Embryonic facial prominence (tissue), 1 donor: Measurements from ENCODE around the gene EXOG.

Experiments used
- DNase-seq: peaks from one replicate; pipeline ENCODE4 v3.0.0-alpha.2; 2016; ENCODE audit errors: extremely low spot score

The EXOG gene, protein sequence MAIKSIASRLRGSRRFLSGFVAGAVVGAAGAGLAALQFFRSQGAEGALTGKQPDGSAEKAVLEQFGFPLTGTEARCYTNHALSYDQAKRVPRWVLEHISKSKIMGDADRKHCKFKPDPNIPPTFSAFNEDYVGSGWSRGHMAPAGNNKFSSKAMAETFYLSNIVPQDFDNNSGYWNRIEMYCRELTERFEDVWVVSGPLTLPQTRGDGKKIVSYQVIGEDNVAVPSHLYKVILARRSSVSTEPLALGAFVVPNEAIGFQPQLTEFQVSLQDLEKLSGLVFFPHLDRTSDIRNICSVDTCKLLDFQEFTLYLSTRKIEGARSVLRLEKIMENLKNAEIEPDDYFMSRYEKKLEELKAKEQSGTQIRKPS

DNA sequence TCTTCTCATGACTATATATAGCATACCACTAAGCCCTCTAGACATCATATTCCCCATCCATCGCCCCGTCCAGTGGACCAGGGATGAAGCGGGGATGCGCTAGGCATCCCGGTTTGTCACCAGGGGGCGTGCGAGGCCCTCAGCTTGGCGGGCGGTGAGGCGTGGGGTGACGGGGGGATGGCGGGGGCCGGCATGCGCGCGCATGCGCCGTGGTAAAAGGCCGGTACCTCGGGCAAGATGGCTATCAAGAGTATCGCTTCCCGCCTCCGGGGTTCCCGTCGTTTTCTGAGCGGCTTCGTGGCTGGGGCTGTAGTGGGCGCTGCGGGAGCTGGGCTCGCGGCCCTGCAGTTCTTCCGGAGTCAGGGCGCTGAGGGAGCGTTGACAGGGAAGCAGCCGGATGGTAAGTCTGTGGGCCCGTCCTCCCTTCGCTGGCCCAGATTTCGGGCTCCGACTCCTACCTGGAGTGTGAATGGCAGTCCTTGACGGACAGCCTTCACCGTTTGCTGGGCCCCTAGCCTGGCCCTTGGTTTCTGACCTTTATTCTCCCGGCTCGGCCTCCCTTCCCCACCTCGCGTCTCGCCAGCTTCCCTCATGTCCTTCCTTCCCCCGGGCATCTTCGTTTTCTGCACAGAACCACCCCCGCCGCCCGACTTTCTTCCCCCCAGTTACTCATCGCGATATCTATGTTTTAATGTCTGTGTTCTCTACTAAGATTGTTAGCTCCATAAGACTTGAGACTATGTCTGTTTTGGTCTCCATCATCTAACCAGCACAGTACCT is at the start of gene EXOG:
TSS of gene EXOG (plus strand) at position 210 of the 780 bp plus-strand sequence. CDS start at position 238, 28 bp downstream.
- peak; percentile 78 for DNase-seq

DNA sequence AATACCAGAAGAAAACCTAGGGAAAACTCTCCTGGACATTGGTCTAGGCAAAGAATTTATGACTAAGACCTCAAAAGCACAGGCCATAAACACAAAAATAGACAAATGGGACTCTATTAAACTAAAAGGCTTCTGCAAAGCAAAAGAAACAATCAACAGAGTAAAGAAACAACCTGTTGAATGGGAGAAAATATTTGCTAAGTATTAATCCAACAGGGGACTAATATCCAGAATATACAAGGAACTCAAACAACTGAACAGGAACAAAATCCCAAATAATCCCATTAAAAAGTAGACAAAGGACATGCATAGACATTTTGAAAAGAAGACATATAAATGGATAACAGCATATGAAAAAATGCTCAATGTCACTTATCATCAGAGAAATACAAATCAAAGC is 49.3 kb upstream of the EXOG start:
- DNase-seq: no peak

DNA sequence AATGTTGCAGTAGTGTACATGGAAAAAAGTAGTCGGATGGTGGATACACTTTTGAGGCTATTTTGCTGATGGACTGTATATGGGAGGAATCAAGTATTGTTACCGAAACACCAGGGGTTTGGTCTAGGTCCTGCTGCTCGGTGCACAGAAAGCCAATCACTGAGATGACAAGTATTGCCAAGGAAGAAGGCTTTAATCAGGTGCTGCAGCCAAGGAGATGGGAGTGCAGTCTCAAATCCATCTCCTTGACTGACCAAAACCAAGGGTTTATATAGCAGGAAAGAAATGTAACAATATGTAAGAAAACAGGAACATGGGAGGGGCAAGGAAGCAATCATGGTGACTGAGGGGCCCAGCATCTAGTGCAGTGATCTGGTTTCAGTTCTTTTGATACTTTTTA is 45.3 kb upstream of the EXOG start:
- DNase-seq: no peak

DNA sequence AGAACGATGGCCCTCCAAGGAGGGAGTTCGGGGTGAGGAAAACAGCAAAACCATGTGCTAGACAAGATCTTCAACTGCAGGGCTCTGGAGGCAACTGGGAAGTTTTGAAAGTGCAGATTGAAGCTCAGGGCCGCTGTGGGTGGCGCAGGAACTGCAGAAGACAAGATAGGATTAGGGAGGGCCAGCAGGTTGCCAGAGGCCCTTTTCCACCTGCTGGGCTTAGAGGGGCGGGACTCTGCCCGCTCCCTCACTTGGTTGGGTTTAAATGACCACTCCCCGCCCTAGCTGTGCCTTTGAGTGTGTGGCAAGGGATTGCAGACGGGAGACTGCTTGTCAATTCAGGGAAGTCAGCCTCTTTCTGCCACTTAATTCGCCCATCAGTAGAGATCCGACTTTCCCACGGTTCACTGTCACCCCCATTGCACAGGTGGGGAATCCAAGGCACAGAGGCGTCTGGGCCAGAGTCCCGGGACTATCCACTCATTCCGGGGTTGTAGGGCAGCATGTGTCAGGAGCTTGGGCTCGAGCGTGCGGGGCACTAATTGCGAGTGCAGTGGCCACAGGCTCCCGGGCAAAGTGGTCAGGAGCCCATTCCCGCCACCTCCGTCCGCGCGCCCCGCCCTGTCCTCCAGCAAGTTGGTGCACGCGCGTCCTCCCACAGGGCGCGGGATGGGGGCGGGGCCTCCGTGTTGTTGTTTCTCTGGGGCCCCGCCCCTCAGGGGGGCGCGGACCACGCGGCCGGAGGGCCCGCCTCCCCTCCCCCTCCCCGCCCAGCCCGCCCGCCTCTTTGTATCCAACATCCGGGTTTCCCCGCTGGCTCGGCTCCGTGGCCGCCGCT is 42.8 kb upstream of the EXOG start, which contains the start of gene ACVR2B:
TSS of gene ACVR2B (plus strand) at position 816 of the 838 bp plus-strand sequence. CDS start 433 bp downstream, outside the sequence.
- DNase-seq: peak; percentile 69

DNA sequence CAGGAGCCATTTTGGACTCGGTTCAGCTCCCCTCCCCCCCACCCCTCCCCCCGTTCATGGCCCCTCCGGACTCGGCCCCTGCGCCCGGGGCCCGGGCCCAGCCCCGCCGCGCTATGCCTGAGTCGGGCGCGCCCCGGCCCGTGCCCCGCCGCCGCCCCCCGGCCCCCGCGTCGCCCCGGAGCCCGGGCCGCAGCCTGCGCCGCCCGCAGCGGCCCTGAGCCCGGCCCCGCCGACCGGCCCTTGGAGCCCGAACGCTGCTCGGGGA is 42.3 kb upstream of the EXOG start:
- DNase-seq: no peak

DNA sequence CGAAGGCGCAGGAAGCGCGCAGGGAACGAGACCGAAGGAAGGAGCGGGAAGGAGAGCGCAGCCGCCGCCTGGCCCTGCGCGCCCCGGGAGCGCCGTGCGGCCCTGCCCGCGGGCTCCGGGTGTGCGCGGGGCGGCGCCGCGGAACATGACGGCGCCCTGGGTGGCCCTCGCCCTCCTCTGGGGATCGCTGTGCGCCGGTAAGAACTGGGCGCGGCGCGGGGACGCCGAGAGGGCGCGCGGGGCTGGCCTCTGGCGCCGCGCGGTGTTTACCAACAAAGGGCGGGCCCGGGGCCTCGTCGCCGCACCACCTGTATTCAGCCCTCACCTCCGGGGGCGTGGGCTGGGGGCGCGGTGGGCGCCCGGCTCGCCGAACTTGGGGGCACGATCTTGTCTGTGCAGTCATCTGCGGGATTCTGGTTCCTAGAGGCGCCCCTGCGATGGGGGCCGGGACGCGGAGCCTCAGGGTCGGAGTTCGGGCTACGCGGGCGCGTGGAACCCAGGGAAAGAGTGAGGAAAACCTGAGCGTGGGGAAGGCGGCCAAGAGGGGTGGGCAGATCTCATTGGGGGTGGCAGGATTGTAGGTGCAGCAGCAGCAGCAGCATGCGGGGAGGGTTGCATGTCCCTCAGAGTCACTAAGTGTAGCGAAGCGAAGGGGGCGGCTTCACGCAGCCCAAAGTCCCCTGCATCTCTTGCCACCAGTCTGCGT is 41.8 kb upstream of the EXOG start:
- no peak for DNase-seq

DNA sequence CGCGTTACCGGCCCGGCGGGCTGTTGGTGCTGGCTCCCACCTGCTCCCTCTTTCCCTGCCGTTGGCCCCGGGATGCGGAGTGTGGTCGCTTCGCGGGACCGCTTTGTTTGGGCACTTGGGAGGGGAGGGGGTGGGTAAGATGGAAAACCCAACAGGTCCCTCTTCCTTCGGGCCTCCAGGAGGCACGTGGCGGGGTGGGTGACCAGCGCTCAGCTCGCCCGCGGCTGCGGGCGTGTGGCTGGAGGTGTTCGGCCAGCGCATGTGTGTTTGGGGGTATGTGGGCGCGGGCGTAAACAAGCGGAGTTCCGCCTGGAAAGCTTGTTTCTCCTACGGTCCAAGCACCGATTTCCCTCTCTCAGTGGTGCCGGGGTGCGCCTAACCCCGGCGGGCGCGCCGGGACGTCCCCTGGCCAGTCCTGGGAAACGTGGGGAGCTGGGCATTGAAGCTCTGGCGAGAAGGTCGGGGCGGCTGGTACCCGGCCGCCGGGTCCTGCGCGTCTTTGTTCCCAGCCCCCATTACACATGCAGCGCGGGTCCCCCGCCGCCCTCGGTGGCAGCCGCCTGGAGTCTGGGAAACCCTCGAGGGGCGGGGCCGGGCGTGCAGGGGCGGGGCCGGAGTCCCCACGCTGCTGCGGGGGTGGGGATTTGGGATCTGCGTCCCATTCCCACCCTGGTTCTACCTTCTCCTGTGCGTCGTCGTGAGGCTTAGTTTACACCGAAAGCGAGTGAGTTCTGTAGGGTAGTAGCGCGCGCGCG is 41.1 kb upstream of the EXOG start:
- no peak for DNase-seq

DNA sequence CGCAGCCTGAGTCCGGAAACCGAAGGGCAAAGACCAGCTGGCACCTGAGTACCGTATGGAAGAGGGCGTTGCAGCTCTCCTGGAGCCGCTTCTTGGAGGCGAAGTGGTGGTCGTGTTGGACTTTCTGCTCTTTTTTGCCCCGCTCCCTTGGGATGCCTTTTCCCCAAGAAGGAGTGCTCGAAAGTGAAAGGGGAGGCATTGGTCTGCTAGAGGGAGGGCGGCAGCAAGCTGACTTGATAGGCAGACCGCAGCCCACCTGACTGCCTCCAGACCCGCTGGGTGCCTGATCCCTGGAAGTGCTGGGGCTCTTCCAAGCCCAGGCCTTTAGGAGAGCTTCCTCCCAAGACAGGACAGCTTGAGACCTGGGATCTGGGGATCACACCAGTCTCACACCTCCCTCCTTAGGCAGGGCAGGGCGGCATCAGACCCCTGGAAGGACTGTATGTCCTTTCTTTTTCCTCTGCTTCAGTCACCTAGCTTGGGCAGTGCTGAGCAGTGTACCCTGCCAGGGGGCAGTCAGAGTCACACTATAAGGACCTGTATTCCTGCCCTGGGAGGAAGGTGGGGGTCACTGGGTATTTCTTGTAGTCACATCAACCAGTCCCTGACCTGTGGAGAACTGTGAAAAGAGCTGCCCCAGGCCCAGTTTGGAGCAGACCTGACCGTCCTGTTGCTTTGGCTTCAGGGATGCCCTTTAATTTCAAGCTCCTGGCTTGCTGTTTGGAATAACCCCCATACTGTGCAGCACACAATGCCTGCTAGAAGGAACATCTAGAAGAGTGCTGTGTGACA is 40.3 kb upstream of the EXOG start:
- no peak for DNase-seq

DNA sequence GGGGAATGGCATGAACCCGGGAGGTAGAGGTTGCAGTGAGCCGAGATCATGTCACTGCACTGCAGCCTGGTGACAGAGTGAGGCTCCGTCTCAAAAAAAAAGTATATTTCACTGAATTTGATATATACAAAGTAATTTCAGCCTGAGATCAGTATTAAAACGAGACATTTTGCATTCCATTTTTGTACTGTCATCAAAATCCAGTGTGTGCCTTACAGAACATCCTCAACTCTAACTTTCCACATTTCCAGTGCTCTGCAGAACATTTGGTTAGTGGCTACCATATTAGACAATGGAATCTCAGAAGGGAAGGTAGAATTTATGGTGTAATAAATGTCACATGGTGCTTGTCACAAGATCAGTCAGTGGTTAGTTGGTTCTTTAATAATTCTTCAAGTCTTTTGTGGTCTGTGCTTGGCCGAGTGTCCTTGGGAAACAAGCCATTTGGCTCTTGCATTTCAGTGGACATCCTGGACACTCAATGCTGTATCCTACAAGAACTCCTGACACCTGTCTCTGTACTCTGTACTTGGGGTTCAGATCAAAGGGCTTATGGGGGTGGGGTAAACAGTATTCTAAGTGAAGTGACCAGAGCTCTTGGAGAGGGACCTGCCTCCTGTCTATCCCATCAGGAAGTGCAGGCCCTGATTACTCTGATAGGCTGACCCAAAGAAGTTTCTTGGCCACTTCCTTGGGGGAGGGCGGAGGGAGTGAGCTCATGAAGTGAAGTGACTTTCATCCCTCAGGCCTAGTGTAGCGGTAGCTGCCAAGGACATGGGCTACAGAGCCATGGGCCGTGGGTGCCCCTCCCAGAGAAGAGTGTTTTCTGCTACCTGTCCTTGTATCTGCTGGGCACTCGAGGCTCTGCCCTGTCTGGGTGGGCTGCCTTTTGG is 38.8 kb upstream of the EXOG start:
- DNase-seq: no peak

DNA sequence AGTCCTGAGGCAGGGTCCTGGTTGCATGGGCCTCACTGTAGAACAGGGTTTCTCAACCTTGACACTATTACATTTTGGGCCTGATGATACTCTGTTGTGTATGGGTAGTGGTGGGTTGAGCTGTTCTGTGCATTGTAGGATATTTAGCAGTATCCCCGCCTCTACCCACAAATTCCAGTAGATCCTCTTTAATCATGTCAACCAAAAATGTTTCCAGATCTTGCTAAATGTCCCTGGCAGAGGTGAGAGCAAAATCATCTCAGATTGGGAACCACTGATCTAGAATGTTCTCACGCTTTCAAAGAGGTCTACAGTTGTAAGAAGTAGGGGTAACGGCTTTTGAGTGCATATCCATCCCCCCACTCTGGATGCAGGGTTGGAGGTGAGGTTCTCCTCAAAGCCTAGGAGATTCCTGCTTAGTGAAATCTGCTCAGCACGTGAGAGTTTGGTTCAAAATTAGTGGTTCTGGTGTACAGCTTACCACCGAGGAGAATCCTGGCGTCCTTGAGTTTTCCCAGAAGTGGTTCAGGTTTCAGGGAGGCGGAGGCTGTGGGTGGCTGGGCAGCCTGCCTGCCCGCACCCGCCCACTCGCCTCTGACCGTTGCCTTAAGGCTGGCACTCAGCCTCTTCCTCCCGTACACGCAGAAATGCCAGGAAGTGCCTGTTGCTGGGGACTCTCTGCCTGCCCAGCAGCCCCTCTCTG is 37.2 kb upstream of the EXOG start:
- no peak for DNase-seq

DNA sequence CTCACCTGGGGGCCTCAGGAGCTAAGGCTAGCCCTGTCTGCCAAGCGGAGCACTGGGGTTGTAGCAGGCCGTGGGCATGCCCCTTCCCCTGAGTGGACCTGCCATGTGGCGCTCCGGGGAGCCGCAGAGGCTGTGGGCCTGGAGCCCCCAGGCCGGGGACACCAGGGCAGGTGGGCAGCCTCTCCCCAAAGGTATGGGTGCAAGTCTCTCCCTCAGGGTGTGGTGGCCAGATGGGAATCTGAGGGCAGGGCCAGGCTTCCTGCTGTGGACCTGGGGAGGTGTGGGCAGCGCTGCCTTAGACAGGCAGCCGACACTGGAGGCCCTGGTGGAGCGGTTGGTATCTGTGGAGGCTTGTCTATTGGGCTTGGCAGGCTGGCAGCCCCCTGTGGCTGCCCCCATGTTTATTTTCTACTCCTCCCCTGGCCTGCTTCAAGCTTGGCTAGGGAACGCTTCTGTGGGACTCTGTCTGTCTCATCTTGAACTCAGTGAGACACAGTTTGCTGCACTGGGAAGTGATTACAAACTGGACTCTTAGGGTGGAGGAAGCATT is 36.6 kb upstream of the EXOG start:
- DNase-seq: no peak

DNA sequence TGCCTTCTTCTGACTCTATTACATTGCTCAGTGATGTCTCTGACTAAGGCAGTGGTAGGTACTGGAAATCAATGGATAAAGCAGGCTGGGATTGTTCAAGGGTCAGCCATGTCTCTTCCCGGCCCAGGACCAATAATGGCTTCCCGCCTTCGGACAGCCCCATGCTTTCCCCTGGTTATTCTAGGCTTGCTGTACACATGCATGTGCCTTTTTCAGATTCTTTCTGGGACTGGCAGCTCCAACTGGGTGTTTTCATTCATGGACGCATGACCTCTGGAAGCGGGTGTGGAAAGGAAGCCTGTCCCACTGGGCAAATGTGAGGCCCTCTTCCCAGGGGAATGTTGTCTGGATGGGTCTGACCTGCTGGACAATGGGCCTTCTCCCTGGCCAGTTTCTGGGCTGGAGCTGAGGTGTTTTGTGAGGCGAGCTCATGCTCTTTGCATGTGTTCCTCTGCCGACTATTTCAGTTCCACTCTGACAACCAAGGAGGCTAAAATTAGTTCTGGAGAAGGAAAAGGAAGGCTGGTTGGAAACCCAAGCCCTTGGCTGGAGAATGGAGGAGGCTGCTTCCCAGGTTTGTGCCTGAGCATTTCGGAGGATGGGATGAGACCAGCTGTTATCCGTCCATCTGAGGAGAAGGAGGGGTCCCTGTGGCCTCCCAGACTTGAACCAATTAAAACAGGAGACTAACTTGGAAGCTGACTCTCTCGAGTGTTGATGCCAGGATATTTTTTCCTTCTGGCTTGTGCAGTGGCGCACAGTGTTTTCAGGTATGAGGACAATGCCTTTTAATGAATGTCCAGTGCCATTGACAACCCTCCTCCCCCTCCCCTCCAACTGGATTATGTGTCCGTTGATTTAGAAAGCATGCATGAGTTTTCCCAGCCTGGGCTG is 35.5 kb upstream of the EXOG start:
- no peak for DNase-seq

DNA sequence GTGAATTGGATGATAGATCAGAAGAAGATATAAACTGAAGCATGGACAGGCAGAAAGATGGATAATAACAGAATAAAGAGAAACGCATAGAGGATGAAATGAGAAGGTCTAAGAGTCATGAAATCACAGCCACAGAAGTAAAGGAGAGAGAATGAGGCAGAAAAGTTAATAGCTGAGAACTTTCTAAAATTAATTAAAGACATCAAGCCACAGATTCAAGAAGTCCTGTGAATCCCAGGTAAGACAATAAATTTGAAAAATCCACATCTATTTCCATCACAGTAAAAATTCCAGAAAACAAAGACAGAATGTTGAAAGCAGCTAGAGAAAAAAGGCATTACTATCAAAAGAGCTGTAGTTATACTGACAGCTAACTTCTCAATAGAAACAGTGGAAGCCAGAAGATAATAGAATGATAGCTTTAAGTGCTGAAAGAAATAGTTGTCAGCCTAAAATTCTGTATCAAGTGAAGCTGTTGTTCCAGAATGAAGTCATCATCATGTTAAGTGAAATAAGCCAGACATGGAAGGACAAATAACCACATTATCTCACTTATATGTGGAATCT is 30.5 kb upstream of the EXOG start:
- DNase-seq: no peak

DNA sequence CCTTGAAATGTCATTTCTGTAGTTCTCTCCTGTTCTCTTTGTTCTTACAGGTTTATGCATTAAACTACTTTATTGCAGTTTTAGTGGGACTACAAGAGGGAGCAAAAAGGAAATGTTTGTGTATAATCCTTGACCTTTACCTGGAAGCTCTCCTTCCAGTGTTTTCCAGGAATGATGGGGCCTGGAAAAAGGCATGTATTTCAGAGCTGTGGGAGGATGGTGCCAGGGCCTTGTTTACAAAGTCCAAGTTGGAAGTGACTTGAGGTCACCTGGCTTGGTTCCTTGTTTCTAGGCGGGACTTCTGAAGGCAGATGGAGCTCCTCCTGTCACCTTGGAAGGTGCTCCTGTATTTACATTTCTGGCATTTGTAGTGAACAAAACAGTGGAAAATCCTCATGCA is 27.4 kb upstream of the EXOG start:
- DNase-seq: no peak

DNA sequence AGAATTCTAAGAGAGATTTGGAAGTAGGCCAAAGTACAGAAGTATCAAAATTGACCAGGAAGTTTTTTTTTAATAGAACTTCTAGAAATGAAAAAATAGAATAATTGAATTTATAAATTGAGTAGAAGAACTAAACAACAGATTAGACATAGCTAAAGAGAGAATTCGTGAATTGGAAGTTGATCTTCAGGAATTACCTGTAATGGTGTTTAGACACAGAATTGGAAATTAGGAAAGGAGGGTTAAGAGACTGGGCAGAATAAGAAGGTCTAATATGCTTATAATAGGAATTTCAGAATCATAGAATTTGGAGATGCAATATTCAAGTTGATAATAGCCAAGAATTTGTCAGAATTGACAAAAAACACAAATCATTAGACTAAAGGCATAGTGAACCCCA is 26.3 kb upstream of the EXOG start:
- DNase-seq: no peak

DNA sequence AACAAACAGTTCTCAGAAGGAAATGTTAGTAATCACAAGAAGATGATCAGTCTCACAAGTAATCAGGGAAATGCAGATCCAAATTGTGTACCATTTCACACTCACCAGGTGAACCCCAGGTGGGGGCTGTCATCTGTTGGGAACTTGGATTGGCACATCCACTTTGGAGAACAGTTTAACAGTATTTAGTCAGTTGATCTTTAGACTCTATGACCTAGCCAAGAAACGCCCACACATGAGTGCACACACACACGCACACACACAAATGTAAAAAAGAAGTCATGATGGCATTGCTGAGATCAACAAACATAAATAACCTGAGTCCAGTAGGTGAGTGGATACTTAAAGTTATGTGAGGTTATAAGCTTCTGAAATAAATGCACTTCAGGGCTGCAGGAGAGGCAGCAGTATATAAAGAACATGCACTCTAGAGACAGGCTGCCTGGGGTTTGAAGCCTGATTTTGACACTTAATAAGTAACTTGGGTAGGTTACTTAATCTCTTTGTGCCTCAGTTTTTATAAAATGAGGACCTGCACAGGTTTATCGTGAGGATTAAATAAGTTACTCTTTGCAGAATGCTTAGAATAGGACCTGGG is 24.8 kb upstream of the EXOG start:
- no peak for DNase-seq
